GM19438 (cell line): ENCODE measurements around the gene PCYT2.
A peak's percentile ranks its signal among the peaks of the same experiment; 100 is the strongest.

Source experiments
- ATAC-seq: cut with Tn5 transposase; IDR thresholded peaks from one replicate; pipeline ENCODE4 v1.9.1; 2021; ENCODE audit warnings: low read depth; ENCODE audit not compliant: unreplicated experiment

The PCYT2 gene

DNA sequence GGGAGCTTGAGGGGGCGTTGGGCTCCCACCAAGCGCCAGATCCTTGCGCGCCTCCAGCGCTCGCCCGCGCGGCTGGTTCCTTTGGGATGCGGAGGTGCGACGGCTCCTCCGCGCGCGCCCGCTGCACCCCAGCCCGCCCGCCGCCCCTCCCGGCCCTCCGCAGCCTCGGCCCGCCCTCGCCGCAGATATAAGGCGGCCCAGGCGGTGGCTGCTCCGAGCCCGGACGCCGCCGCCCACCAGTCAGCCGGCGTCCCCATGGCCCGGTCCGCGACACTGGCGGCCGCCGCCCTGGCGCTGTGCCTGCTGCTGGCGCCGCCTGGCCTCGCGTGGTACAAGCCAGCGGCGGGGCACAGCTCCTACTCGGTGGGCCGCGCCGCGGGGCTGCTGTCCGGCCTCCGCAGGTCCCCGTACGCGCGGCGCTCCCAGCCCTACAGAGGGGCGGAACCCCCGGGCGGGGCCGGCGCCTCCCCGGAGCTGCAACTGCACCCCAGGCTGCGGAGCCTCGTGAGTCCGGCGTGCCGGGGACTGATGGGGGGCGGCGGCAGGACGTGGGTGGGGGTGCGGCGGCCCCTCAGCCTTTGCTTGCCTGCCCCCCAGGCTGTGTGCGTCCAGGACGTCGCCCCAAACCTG lies 9.1 kb downstream of the PCYT2 start, which contains the start of gene NPB:
TSS of gene NPB (plus strand) at position 216 of the 630 bp plus-strand sequence. CDS start at position 256, 40 bp downstream.
- ATAC-seq = no peak

DNA sequence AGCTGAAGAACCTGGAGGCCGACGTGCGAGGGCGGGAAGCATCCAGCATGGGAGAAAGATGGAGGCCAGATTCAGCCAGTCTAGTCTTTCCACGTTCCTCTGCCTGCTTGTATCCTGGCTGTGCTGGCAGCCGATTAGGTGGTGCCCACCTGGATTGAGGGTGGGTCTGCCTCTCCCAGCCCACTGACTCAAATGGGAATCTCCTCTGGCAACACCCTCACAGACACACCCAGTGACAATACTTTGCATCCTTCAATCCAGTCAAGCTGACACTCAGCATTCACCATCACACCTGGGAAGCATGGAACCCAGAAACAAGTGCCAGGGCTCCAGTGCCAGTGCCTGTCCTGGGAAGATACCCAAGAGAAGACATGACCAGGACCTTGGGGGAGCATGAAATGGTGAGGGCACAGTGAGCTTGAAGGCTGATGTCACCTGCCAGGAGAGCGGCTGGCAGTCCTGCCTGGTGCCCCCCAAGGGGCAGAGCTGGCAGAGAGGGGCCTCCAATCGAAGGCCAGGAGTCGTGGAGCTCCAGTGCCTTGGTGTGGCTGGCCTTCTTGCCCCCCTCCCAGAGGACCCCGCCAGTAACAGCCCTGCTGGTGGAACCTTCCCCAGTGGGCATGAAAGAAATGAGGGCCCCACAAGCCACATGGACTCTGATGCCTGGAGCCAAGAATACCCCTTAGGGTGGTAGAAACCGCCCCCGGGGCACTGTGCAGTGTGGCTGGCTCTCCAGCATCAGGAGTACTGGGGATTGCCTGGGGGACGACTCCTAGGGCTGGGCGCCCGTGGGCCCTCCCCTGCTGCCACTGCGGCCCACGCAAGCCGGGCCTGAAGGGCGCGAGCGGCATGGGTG lies 9.8 kb downstream of the PCYT2 start:
- no peak for ATAC-seq

DNA sequence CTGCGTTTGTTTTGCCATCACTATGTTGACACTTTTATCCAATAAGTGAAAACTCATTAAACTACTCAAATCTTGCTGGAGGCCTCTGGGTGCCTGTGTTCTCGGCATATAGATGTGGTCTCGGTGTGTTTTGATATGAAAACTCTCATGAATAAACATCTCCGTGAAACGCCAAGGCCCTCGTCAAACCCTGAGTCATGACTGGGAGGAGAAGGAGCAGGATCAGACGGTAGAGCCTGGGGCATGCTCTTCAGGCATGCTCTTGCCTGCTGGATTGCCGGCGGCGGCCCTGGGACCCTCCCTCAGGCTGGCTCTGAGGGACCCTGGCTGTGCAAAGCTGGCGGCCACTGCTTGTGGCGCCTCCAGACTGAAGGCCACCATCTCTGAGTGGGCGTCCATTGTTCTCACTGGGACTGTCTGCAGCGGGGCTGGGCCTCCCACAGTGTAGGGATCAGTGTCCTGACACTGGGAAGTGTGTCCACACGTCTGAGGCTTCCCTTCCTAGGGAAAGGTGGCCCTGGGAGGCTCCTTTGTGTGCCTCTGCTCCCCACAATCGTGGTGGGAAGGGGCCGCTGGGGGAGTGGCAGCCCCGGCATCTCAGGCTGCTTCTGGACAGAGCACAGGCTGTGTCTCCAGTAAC lies 10.9 kb downstream of the PCYT2 start:
- ATAC-seq = no peak

DNA sequence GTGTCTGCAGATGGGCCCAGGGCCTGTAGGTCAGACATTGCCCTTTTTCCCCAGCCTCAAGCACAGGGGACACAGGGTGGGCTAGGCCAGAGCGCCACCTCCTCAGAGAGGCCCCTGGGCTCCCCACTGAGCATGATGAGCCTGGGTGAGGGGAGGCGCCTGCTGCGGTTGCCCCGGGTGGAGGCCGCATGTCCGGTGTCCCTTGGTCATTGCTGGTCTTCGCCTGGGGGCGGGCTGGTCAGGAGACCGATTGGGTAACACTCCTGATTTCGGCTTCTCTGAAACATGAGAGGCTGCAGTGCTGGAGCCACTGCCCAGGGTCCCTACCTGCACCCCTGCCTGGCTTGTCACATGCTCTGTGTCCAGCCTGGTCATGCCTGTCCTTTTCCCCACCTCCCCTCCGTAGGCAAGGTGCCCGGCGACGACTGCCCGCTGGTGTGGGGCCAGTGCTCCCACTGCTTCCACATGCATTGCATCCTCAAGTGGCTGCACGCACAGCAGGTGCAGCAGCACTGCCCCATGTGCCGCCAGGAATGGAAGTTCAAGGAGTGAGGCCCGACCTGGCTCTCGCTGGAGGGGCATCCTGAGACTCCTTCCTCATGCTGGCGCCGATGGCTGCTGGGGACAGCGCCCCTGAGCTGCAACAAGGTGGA lies 11.6 kb downstream of the PCYT2 start:
- ATAC-seq = no peak

DNA sequence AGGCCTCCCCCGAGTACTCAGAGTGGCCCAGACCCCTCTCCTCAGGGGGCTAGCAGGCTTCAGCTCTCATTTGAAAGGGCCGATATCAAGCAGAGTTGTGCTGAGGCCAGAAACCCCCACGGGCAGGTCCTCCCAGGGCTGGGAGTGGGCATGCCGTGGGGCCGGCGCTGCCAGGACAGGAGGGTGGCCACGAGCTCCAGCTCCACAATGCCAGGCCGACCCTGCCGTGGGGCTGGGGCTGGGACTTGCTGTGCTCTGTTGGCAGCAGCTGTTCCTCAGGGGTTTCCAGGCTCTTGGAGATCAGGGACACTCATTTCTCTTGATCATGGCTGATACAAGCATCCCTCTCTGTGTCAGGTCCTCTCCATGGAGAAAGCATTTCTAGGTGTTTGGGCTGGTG lies 12.3 kb downstream of the PCYT2 start:
- ATAC-seq = no peak

DNA sequence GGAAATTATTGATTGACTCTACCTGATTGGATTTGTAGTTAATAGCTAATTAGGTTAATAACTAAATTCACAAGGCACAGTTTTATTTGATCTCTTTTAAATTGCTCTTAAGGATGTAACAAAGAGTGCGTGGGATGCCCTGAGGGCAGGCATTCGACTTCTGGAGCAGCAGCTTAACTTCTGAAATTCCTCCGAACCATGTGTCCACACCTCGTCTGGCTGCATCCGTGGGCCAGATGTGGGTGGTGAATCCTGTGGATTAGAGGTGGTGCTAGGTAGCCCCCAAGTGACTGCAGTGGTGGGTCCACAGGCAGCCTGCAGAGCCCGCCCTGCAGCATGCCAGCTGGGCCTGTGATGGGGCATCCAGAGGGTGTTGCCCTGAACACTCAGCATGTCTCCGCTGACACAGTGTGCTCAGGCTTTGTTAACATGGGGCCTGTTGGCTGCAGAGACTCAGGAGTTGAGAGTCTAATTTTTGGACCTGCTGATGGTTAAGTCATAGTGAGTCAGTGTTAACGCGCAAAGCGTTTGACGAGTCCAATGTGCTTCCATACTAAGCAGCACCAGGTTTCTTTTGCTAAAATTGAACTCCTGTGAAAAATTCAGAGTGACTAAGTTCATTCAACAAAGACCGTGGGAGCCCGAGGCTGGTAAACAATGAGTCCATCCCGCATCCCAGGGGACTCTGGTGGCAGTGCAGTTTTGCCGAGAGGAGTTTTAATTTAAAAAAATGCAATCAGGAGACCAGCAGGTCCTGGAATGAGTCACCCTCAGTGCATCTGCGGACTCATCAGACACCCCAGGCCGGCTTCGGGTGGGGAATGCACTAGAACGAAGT lies 13.0 kb downstream of the PCYT2 start:
- ATAC-seq = no peak

DNA sequence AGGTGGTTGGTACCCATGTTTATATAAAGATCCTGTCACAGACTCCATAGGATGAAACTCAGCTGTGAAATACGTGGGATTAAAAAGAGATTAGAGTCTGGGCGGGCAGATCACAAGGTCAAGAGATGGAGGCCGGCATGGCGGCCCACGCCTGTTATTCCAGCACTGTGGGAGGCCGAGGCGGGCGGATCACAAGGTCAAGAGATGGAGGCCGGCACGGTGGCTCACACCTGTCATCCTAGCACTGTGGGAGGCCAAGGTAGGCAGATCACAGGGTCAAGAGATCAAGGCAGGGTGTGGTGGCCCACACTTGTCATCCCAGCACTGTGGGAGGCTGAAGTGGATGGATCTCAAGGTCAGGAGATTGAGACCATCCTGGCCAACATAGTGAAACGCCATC lies 15.8 kb downstream of the PCYT2 start:
- no peak for ATAC-seq

DNA sequence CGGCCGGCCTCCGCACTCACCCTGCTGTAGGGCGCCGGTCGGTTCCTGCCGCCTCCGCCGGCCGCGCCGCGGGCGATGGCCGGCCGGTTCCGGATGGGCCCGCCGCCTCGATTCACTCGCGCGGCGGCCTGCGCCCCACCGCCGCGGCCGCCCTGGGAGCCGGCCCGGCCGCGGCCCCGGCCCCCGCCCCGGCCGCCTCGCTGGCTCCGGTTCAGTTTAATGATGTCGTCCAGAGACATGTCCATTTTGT lies 20.0 kb downstream of the PCYT2 start:
- peak; percentile 2 for ATAC-seq

DNA sequence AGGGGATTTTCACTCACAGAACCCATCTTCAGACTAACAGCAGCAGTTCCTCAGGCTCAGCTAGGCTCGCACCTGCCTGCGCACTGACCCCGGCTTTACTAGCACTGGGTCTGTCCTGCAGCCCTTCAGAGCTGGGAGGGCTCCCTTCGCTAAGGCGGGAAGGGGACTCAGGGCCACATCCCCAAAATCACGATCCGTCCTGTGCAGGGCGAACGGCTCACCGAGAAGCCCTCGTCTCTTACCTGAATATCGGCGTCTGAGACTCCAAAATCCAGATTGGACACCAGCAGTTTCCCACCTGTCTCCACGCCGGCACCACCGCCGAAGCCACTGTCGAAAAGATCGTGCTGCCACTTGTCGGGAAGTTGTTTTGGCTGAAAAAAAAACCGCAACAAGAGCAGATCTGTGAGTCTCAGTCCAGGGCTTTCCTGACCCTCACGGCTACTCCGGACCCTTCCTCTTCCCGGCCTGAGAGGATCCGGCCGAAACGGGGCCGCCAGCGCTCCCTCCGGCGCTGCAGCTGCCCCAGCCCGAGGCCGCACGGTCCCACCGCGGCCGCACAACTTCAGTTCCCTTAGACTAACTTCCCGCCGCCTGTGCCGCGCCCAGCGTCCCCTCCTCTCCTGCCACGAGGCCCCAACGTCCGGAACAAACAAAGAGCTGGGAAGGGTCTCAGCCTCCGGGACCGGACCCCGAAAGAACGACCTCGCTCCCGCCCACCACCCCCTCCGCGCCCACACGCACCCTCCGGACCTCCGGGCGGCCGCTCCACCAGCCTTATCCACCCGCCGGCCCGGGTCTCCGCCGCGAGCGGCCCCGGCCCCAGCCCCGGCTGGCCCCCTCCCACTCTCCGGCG lies 20.5 kb downstream of the PCYT2 start:
- ATAC-seq = no peak

DNA sequence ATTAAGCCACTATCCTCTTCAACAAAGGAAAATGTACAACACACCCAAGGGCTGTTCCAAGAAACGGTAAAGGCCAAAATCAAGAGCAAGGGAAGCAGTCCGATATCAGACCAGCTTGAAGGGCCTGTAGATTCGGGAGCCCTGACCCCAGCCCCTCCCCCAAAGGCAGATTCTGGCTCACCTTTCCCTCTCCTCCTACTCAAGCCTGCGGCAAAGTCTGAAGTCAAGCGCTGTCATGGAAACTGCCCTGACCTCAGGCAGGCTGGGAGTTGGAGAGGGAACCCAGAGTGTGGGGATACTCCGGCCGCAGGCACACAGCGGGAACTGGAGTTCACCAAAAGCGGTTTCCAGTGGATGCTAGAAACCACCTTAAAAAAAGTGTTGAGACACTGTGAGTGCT lies 21.6 kb downstream of the PCYT2 start:
- no peak for ATAC-seq

DNA sequence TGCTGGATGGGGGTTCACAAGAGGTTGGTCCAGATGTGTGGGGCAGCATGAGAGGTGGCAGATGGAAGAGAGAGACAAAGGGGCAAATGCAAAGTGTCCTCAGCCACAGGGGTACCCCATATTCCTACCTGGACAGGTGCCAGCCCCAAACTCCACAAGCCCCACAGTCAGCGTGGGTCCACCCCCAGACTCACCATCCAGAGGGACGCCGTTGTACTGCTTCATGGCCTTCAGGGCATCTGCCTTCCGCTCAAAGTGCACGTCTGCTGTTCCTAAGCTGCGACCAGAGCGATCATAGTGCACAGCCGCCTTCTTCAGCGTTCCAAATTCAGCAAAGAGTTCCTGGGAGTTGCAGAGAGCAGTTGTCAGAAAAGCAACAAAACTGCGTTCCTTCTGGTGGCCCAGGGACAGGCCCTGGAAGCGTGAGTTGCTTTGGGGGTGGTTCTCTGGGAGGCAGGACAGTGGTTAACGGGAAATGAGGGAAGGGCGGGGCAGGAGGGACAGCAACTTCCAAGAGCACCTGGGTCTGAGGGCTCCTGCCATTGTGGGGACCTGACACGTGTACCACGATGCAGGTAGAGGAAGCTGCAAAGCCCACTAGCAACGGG lies 22.1 kb downstream of the PCYT2 start:
- ATAC-seq = no peak

DNA sequence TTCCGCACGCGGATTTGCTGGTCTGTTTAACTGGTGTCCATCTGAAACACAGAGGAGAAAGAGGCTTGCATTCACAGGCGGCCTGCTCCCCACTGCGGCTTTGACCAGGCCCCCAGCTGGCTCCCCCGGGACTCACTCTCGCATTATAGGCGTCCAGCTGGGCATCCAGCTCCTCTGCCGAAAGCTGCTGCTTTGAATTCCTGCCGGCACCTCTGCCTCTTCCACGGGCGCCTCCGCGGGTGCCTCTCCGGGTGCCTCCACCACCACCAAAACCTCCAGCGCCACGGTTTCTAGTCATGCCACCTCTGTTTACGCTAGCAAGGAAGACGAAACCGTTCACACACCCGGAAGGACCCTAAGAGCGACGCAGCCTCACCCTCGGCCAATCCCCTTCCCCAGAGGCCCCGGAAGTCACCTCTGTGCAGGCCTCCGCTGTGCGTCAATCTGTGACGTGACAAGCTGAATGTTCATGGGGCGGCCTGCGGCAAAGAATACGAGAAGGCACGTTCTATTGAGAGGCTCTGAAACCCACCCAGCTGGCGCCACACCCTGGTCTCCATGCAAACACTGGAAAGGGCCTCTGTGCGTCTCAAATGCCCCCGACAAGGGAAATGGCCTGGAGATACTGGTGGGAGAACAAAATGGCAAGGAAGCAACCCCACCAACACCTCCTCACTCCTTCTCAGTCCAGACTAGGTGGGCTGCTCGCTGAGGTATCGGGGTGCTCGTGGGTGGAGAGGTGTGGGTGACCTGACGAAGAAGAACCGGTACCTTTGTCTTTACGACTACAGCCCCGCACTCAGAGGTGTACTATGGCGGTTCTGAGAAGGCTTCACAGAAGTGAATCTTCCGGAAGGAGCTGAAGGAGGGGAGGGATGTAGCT lies 22.9 kb downstream of the PCYT2 start:
- ATAC-seq = no peak

DNA sequence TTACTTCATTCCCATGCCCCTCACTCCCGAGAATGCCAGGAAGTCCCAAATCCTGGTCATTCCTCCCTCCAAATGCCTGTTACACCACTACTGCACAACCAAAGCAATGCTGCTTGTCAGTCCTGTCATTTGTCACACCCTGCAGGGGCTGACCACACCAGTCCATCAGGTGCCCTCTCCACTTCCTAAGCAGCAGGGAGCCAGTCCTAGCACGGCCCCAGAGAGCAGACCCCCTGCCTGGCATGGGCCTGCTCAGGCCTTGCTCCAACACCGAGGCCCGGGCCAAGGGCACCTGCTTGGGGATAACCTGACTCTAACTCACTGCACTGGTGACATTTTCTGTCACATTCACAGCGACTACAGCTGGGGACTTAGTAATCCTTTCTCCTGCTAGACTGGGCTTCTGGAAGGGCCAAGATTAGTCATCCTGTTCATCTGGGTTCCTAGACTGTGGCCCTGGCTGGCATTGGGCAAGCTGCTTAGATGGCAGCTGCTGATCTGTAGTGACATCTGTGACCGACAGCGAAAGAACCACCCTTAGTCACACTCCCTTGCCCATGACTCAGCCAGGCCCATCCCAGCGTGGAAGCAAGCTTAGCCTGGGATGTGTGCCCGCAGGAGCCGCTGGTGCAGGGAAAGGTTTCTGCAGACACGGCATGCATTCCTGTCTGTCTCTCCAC lies 25.2 kb downstream of the PCYT2 start:
- no peak for ATAC-seq

DNA sequence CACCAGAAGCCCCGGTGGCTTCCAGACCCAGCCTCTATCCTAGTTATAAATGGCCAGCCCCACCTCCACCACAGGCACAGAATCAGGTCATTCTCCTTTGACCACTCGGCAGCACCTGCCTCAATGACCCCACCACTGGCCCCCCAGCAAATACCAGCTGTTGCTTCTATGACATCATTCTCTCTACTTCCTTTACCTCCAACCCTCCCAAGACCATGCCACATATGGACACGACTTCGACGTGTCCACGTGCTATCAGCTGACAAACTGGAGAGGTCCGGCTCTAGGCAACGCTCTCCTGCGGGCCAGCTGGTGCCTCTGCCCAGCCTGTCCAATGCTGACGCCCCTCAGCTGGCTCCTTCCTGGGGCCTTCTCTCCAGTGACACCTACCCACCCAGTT lies 25.7 kb downstream of the PCYT2 start:
- no peak for ATAC-seq

DNA sequence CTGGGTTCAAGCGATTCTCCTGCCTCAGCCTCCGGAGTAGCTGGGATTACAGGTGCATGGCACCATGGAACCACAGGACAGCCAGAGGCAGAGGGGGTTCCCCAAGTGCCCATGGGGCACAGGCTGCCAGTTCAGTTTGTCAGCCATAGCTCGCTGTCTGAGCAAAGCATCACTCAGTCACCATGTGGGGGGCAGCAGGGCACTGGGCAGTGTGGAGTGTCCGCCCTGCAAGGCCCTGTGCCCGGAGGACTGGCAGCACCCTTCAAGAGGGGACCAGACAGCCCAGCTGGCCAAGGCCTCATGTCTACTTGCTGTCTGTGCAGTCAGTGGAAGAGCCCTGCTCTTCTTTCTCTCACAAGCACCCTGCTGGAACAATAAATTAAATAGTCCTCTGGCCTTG lies 26.2 kb downstream of the PCYT2 start:
- no peak for ATAC-seq

DNA sequence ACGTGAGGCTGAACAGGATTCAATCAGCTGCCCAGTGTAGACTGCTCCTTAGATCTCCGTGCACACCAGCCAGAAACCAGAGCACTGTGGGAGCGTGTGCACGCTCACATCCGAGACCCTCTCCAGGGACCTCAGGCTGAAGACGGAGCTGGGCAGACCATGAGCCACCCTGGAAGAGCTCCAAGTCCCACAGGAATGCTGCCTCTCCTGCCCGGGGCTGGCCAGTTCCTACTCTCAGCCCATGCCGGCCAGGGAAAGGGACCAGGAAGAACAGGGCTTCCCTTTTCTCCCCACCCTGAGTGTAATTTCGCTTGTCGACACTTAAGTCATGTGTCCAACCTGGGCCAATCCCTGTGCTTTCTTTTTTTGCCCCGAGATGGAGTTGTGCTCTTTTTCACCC lies 26.7 kb downstream of the PCYT2 start:
- no peak for ATAC-seq

DNA sequence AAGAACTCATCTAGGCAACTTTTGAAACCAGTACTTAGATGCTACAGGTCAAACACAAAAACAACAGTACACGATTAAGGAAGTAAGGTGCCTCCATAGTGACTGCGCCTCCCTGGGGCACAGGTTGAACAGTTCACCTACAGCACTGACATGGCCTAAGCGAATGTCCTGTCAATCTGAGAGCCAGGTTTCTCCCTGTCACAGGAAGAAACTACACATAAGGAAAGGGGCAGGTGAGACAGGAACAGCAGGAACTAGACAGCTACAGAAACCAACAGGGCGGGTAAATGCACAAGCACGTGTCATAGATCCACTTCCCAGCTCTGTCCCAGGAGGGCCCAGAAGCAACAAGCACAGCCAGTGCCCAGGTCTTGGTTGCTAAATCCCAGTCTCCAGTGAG lies 32.1 kb downstream of the PCYT2 start:
- ATAC-seq = no peak

DNA sequence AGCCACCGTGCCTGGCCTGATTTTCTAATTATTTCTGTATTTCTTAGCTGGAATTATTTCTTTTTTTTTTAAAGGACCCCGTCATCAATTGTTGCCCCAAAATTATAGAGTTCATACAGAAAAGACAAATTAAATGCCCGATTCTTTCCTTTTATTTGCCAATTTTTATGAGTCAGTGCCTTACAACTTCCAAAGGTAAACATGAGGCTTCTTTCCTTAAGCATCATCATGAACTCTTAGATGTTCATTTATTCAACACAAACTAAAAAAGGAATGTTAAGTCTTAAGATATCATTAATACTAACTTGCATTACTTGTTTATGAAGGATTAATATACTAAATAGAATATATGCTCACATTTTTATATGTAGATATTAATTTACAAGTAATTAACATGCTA lies 32.9 kb downstream of the PCYT2 start:
- ATAC-seq = no peak
